Mesenchymal stem cell (in vitro differentiated cells and primary cell): ENCODE measurements around the gene B4GALT7.

Experiments
- DNase-seq: peaks from one replicate; pipeline ENCODE4 v3.0.0-alpha.2; 2013
- H2AFZ ChIP-seq: one replicate; pipeline ENCODE4 v1.6.1; 2013; ENCODE audit warnings: low read depth, mild to moderate bottlenecking, control low read depth, inconsistent platforms, low read length, moderate library complexity
- H2AK5ac ChIP-seq: 2 replicates; pipeline ENCODE4 v1.6.1; 2013; ENCODE audit warnings: low read length, moderate library complexity, mild to moderate bottlenecking, inconsistent platforms; ENCODE audit not compliant: severe bottlenecking
- H2BK120ac ChIP-seq: one replicate; pipeline ENCODE4 v1.6.1; 2013; ENCODE audit warnings: low read depth, mild to moderate bottlenecking, inconsistent platforms, low read length, moderate library complexity
- H2BK12ac ChIP-seq, 2 experiments: one replicate each; pipeline ENCODE4 v1.6.1; 2013; ENCODE audit warnings: inconsistent platforms in 2 of 2, low read length in 2 of 2, mild to moderate bottlenecking in 2 of 2, moderate library complexity in 2 of 2, control low read depth in 1 of 2
- H2BK15ac ChIP-seq: one replicate; pipeline ENCODE4 v1.6.1; 2013; ENCODE audit warnings: mild to moderate bottlenecking, low read depth, inconsistent platforms; ENCODE audit not compliant: poor library complexity, severe bottlenecking
- H2BK5ac ChIP-seq: 2 replicates; pipeline ENCODE4 v1.6.1; 2013; ENCODE audit warnings: low read depth, mild to moderate bottlenecking, low read length, control low read depth, inconsistent platforms; ENCODE audit not compliant: poor library complexity, severe bottlenecking
- H3K14ac ChIP-seq, 2 experiments: one replicate each; pipeline ENCODE4 v1.6.1; 2013; ENCODE audit warnings: inconsistent platforms in 2 of 2, low read length in 2 of 2, control low read depth in 1 of 2, mild to moderate bottlenecking in 1 of 2, moderate library complexity in 1 of 2
- H3K18ac ChIP-seq, 2 experiments: one replicate each; pipeline ENCODE4 v1.6.1; 2013; ENCODE audit warnings: inconsistent platforms in 2 of 2, low read length in 2 of 2, control low read depth in 1 of 2, low read depth in 1 of 2, mild to moderate bottlenecking in 1 of 2
- H3K23ac ChIP-seq, 2 experiments: one replicate each; pipeline ENCODE4 v1.6.1; 2013; ENCODE audit warnings: inconsistent platforms in 2 of 2, low read length in 2 of 2, mild to moderate bottlenecking in 2 of 2, moderate library complexity in 2 of 2, control low read depth in 1 of 2
- H3K27ac ChIP-seq: 2 replicates; pipeline ENCODE4 v1.5.1; 2013; ENCODE audit warnings: mild to moderate bottlenecking, moderate library complexity, low read length, control low read depth, inconsistent platforms; ENCODE audit not compliant: poor library complexity, severe bottlenecking
- H3K27me3 ChIP-seq, 2 experiments: 2 replicates each; pipeline versions ENCODE4 v1.6.1 to v1.7.0; 2013; ENCODE audit warnings: low read length in 2 of 2, mild to moderate bottlenecking in 2 of 2, moderate library complexity in 2 of 2, control low read depth in 1 of 2, inconsistent platforms in 1 of 2; ENCODE audit not compliant: control insufficient read depth in 1 of 2, insufficient read depth in 1 of 2
- H3K36me3 ChIP-seq, 2 experiments: 2 replicates each; pipeline versions ENCODE4 v1.6.1 to v1.7.0; 2013; ENCODE audit warnings: low read length in 2 of 2, control low read depth in 1 of 2, inconsistent platforms in 1 of 2, low read depth in 1 of 2, mild to moderate bottlenecking in 1 of 2; ENCODE audit not compliant: insufficient read depth in 2 of 2, control insufficient read depth in 1 of 2
- H3K4ac ChIP-seq, 2 experiments: one replicate each; pipeline ENCODE4 v1.6.1; 2013; ENCODE audit warnings: inconsistent platforms in 2 of 2, low read length in 2 of 2, mild to moderate bottlenecking in 2 of 2, moderate library complexity in 2 of 2, control low read depth in 1 of 2, low read depth in 1 of 2
- H3K4me1 ChIP-seq: 2 replicates; pipeline ENCODE4 v1.6.1; 2013; ENCODE audit warnings: low read depth, low read length, control low read depth; ENCODE audit not compliant: control insufficient read depth, insufficient read depth
- H3K4me2 ChIP-seq: 2 replicates; pipeline ENCODE4 v1.6.1; 2013; ENCODE audit warnings: low read length, mild to moderate bottlenecking, inconsistent platforms; ENCODE audit not compliant: poor library complexity, severe bottlenecking
- H3K4me3 ChIP-seq, 2 experiments: 2 replicates each; pipeline versions ENCODE4 v1.5.1 to v1.7.0; 2013; ENCODE audit warnings: low read length in 2 of 2, mild to moderate bottlenecking in 2 of 2, control low read depth in 1 of 2, low read depth in 1 of 2; ENCODE audit not compliant: insufficient read depth in 1 of 2
- H3K79me1 ChIP-seq: replicated peaks from 2 replicates; pipeline ENCODE4 v1.6.1; 2013; ENCODE audit warnings: mild to moderate bottlenecking, control low read depth, low read length, inconsistent platforms; ENCODE audit not compliant: poor library complexity, severe bottlenecking
- H3K9ac ChIP-seq: 2 replicates; pipeline ENCODE4 v1.7.0; 2013; ENCODE audit warnings: mild to moderate bottlenecking, low read length, moderate library complexity
- H3K9me3 ChIP-seq: 2 replicates; pipeline ENCODE4 v1.7.0; 2013; ENCODE audit warnings: mild to moderate bottlenecking, low read length; ENCODE audit not compliant: control insufficient read depth
- H4K8ac ChIP-seq: one replicate; pipeline ENCODE4 v1.6.1; 2013; ENCODE audit warnings: inconsistent platforms, mild to moderate bottlenecking, low read length, moderate library complexity
- H4K91ac ChIP-seq: one replicate; pipeline ENCODE4 v1.6.1; 2013; ENCODE audit warnings: mild to moderate bottlenecking, low read length, inconsistent platforms
- WGBS: methylation state at CpG from one replicate; pipeline ENCODE4 v1.1.7; 2013; ENCODE audit warnings: mixed read lengths; 5-methylcytosine and 5-hydroxymethylcytosine counted together

Gene B4GALT7

GRCh38 chr5:177601126-177601525 lies 1.2 kb downstream of the B4GALT7 start:
- H3K9ac ChIP-seq, result peak overlapping the region; percentile 95

GRCh38 chr5:177601577-177602457 lies 1.9 kb downstream of the B4GALT7 start:
- no peak overlapping the region for H3K23ac ChIP-seq
- no peak overlapping the region for H3K27ac ChIP-seq
- H3K27me3 ChIP-seq, result no peaks in the 10 kb centered on the region
- H2AFZ ChIP-seq, result no peak overlapping the region
- 96% methylated on average over 13 of the region's 13 CpGs for WGBS
- no peak overlapping the region for H3K4me3 ChIP-seq
- H3K9me3 ChIP-seq, result no peaks in the 10 kb centered on the region
- peak overlapping the region; percentile 95 for H3K9ac ChIP-seq
- no peak overlapping the region for H2BK5ac ChIP-seq
- H3K4me2 ChIP-seq, result no peak overlapping the region
- no peak overlapping the region for H4K91ac ChIP-seq
- no peak overlapping the region for H3K14ac ChIP-seq
- H2BK120ac ChIP-seq, result no peak overlapping the region
- peak; percentile 14 for DNase-seq
- peaks cover 11% of the 10 kb centered on the region for H3K4me1 ChIP-seq
- no peak overlapping the region for H2BK15ac ChIP-seq
- H3K4ac ChIP-seq, result no peak overlapping the region
- H3K79me1 ChIP-seq, result peaks cover 21% of the 10 kb centered on the region
- no peak overlapping the region for H2AK5ac ChIP-seq
- H2BK12ac ChIP-seq, result no peak overlapping the region
- H3K18ac ChIP-seq, result no peak overlapping the region
- H4K8ac ChIP-seq, result no peak overlapping the region
- H3K36me3 ChIP-seq, result peaks cover 17 to 38% of the 10 kb centered on the region in 2 experiments

More at GRCh38 chr5:177601126-177601525, 1.2 kb downstream of the B4GALT7 start:
- no peak for DNase-seq
- Histone ChIP-seq H3K4me3 (peak overlapping the region in 1 of 2 experiments; percentile 92), H3K79me1 (peaks cover 27% of the 10 kb centered on the region), H2AK5ac (no peak overlapping the region), H3K9me3 (no peaks in the 10 kb centered on the region), H3K36me3 (peaks cover 23 to 38% of the 10 kb centered on the region in 2 experiments), H3K4me1 (peaks cover 13% of the 10 kb centered on the region), H3K27me3 (no peaks in the 10 kb centered on the region), H3K23ac (peak overlapping the region in 1 of 2 experiments; percentile 5), H2AFZ (no peak overlapping the region), H4K91ac (no peak overlapping the region), H3K27ac (no peak overlapping the region), H2BK12ac (no peak overlapping the region), H2BK15ac (no peak overlapping the region), H4K8ac (no peak overlapping the region), H2BK120ac (no peak overlapping the region), H3K14ac (no peak overlapping the region), H2BK5ac (no peak overlapping the region), H3K4ac (peak overlapping the region in 1 of 2 experiments; percentile 38), H3K18ac (no peak overlapping the region), H3K4me2 (peak overlapping the region; percentile 69)
- WGBS, result 97% methylated on average over 11 of the region's 11 CpGs

GRCh38 chr5:177602458-177602830 lies 2.5 kb downstream of the B4GALT7 start:
- Histone ChIP-seq H3K27ac (no peak overlapping the region), H3K23ac (no peak overlapping the region), H2AFZ (no peak overlapping the region), H2BK120ac (no peak overlapping the region), H3K4me2 (no peak overlapping the region), H3K27me3 (no peaks in the 10 kb centered on the region), H3K36me3 (peaks cover 16 to 40% of the 10 kb centered on the region in 2 experiments), H2BK15ac (no peak overlapping the region), H3K79me1 (peaks cover 21% of the 10 kb centered on the region), H3K4me1 (peaks cover 16% of the 10 kb centered on the region), H3K9ac (peak overlapping the region; percentile 95), H3K4ac (no peak overlapping the region), H3K18ac (no peak overlapping the region), H3K9me3 (no peaks in the 10 kb centered on the region), H4K91ac (no peak overlapping the region), H3K4me3 (no peak overlapping the region), H2AK5ac (no peak overlapping the region), H3K14ac (no peak overlapping the region), H2BK5ac (no peak overlapping the region), H2BK12ac (no peak overlapping the region), H4K8ac (no peak overlapping the region)
- no peak for DNase-seq
- WGBS, result 96% methylated on average over 4 of the region's 4 CpGs

GRCh38 chr5:177603631-177604030 lies 3.7 kb downstream of the B4GALT7 start:
- H2AFZ ChIP-seq, result no peak overlapping the region
- no peak overlapping the region for H3K4me3 ChIP-seq
- no peak overlapping the region for H3K23ac ChIP-seq
- no peak overlapping the region for H2BK5ac ChIP-seq
- no peak overlapping the region for H3K9ac ChIP-seq
- H3K79me1 ChIP-seq, result peaks cover 24% of the 10 kb centered on the region
- H4K91ac ChIP-seq, result no peak overlapping the region
- H2BK12ac ChIP-seq, result no peak overlapping the region
- peaks cover 20% of the 10 kb centered on the region for H3K4me1 ChIP-seq
- H3K27me3 ChIP-seq, result no peaks in the 10 kb centered on the region
- no peak overlapping the region for H4K8ac ChIP-seq
- H3K4me2 ChIP-seq, result no peak overlapping the region
- no peak overlapping the region for H3K4ac ChIP-seq
- 94% methylated on average over 8 of the region's 8 CpGs for WGBS
- no peak overlapping the region for H3K14ac ChIP-seq
- no peak overlapping the region for H3K27ac ChIP-seq
- H2BK15ac ChIP-seq, result no peak overlapping the region
- H2AK5ac ChIP-seq, result no peak overlapping the region
- no peak for DNase-seq
- H3K36me3 ChIP-seq, result peaks cover 21 to 50% of the 10 kb centered on the region in 2 experiments
- H3K18ac ChIP-seq, result no peak overlapping the region
- no peaks in the 10 kb centered on the region for H3K9me3 ChIP-seq
- H2BK120ac ChIP-seq, result no peak overlapping the region
